ENCODE results near the gene AP1AR.

DNA sequence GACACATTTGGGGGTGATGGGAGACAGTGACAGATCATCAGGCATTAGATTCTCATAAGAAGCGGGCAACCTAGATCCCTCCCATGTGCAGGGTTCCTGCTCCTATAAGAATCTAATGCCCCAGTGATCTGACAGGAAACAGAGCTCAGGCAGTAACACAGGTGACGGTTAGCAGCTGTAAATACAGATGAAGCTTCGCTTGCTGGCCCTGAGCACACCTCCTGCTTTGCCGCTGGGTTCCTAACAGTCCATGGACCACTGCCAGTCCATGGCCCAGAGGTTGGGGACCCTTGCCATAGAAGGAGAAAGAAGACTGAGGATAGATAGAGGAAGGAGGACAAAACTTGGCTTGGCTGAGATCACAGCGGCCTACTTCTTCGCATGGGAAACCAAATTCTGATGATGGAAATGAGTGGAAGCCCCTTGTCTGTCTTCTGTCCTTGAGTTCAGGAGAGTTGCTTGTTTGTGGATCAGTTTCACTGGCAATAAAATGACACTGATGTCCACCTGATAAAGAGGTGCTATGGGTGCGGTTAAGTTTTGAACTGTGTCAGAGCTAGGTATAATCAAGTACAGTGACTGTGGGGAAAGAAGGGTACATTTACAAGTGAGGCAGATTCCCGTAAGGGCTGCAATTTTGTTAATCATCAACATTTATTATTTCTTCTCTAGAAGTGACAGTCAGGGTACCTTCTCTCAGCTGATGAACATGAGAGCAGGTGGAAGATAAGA, 55.8 kb downstream of the AP1AR start:
- TF ChIP-seq, protein P1, sequence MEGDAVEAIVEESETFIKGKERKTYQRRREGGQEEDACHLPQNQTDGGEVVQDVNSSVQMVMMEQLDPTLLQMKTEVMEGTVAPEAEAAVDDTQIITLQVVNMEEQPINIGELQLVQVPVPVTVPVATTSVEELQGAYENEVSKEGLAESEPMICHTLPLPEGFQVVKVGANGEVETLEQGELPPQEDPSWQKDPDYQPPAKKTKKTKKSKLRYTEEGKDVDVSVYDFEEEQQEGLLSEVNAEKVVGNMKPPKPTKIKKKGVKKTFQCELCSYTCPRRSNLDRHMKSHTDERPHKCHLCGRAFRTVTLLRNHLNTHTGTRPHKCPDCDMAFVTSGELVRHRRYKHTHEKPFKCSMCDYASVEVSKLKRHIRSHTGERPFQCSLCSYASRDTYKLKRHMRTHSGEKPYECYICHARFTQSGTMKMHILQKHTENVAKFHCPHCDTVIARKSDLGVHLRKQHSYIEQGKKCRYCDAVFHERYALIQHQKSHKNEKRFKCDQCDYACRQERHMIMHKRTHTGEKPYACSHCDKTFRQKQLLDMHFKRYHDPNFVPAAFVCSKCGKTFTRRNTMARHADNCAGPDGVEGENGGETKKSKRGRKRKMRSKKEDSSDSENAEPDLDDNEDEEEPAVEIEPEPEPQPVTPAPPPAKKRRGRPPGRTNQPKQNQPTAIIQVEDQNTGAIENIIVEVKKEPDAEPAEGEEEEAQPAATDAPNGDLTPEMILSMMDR (IDR thresholded peaks at IDR 0.05): no peak
- no peak for TF ChIP-seq POLR2A (IDR thresholded peaks at IDR 0.05)
